Caco-2 (cell line): ENCODE results near the gene PHEX. TPM values are rescaled to one million over a fixed set of nuclear protein-coding genes. Genes with fewer than 3 reads are reported as not detected.

Experiments used
- BruUV-seq: library from RNA; stranded (reverse); fragments of 400-500 nt; replicated peaks from 2 replicates; lab custom pipeline; 2021; lab: Mats Ljungman, UMichigan
- CTCF ChIA-PET: fragments of 300-600 bp; sonication (Branson Sonifier 250); formaldehyde crosslinking; loops from one replicate; lab custom pipeline; 2022; ENCODE audit warnings: antibody characterized with exemption; lab: Charles Lee
- POLR2A ChIA-PET: fragments of 300-600 bp; sonication (Branson Sonifier 250); formaldehyde crosslinking; loops from one replicate; lab custom pipeline; 2022; ENCODE audit warnings: antibody characterized with exemption; lab: Charles Lee
- DNase-seq, 2 experiments: peaks; one replicate each; pipeline versions ENCODE4 v3.0.0 to v3.0.0-alpha.2; 2020 to 2022
- H3K27me3 ChIP-seq: replicated peaks from 2 replicates; pipeline ENCODE4 v1.6.0; 2011; ENCODE audit warnings: low read length; ENCODE audit not compliant: control insufficient read depth, insufficient read depth
- H3K36me3 ChIP-seq: 2 replicates; pipeline ENCODE4 v1.5.1; 2011; ENCODE audit warnings: low read length; ENCODE audit not compliant: control insufficient read depth, insufficient read depth
- H3K4me1 ChIP-seq: fragments of 250-450 bp; sonication (Bioruptor Pico); 2 replicates; pipeline ENCODE4 v1.5.1; 2020; ENCODE audit warnings: mild to moderate bottlenecking
- H3K4me3 ChIP-seq: 2 replicates; pipeline ENCODE4 v1.5.1; 2011; ENCODE audit warnings: low read depth, mild to moderate bottlenecking, control low read depth, low read length
- H3K9me3 ChIP-seq: fragments of 250-450 bp; sonication (Bioruptor Pico); 2 replicates; pipeline ENCODE4 v1.5.1; 2020; ENCODE audit warnings: mild to moderate bottlenecking, moderate library complexity
- H3K27ac Mint-ChIP-seq: one replicate; pipeline ENCODE4 v1.8.0; 2022; ENCODE audit warnings: mixed read lengths; ENCODE audit not compliant: unreplicated experiment
- H3K27me3 Mint-ChIP-seq: one replicate; pipeline ENCODE4 v1.8.0; 2022; ENCODE audit warnings: mixed read lengths; ENCODE audit not compliant: insufficient read depth, unreplicated experiment
- H3K36me3 Mint-ChIP-seq: one replicate; pipeline ENCODE4 v1.8.0; 2022; ENCODE audit warnings: mild to moderate bottlenecking, mixed read lengths; ENCODE audit not compliant: insufficient read depth, unreplicated experiment
- H3K4me1 Mint-ChIP-seq: one replicate; pipeline ENCODE4 v1.8.0; 2022; ENCODE audit warnings: low read depth, mixed read lengths; ENCODE audit not compliant: unreplicated experiment
- H3K4me3 Mint-ChIP-seq: one replicate; pipeline ENCODE4 v1.8.0; 2022; ENCODE audit warnings: mild to moderate bottlenecking, moderate library complexity, mixed read lengths; ENCODE audit not compliant: unreplicated experiment
- H3K9me3 Mint-ChIP-seq: one replicate; pipeline ENCODE4 v1.8.0; 2022; ENCODE audit warnings: mixed read lengths; ENCODE audit not compliant: unreplicated experiment
- intact Hi-C: fragments of 100-400 bp; cut with micrococcal nuclease; formaldehyde crosslinking; loops from one replicate; pipeline ENCODE4 v1.10.0; 2022; ENCODE audit not compliant: unreplicated experiment
- total RNA-seq: library from RNA; stranded (reverse); gene quantifications from 2 replicates; pipeline ENCODE4 v1.2.3, GENCODE V29; 2022
- TF ChIP-seq, protein P1 (sequence below), 2 experiments: fragments of 200-600 bp in 1 of 2; IDR thresholded peaks; 1 replicate in 1 of 2; 2 replicates in 1 of 2; pipeline versions ENCODE4 v1.5.1 to v1.8.0; 2011 to 2022; ENCODE audit warnings: antibody characterized with exemption in 1 of 2, control low read depth in 1 of 2, inconsistent platforms in 1 of 2, low read depth in 1 of 2, low read length in 1 of 2, mild to moderate bottlenecking in 1 of 2, moderate library complexity in 1 of 2; ENCODE audit not compliant: insufficient read depth in 1 of 2, severe bottlenecking in 1 of 2, unreplicated experiment in 1 of 2

The PHEX gene
- total RNA-seq, 1 experiment from 2014 or later: 0.75 TPM

DNA sequence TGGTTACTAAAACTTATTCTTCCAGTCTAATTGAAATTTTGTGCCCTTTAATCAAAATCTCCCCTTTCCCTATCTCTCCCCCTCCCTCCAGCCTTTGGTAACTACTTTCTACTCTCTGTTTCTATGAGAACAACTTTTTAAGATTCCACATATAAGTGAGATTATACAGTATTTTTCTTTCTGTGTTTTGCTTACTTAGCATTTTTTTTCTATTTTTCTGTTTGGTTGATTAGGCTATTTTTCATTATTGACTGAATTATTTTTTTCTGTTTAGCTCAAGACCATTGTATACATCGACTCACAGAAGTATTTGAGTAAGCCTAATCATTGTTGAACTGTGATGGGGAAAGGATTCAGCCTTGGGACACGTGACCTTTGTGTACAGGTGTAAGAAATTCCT lies 116.4 kb downstream of the PHEX start:
- Histone ChIP-seq H3K9me3 (no peaks in the 10 kb centered on the region), H3K27me3 (no peaks in the 10 kb centered on the region), H3K4me1 (no peaks in the 10 kb centered on the region), H3K36me3 (no peaks in the 10 kb centered on the region), H3K4me3 (no peak overlapping the region)
- H3K27ac Mint-ChIP-seq: no peak overlapping the region
- CTCF ChIA-PET: no interaction called here
- no peaks in the 10 kb centered on the region for H3K36me3 Mint-ChIP-seq
- H3K4me1 Mint-ChIP-seq: no peaks in the 10 kb centered on the region
- no peaks in the 10 kb centered on the region for H3K9me3 Mint-ChIP-seq
- POLR2A ChIA-PET: no interaction called here
- H3K4me3 Mint-ChIP-seq: no peak overlapping the region
- no peak for DNase-seq
- no peaks in the 10 kb centered on the region for H3K27me3 Mint-ChIP-seq
- intact Hi-C loops: no loop called here
- BruUV-seq: no TSS peak
- TF ChIP-seq, protein P1, sequence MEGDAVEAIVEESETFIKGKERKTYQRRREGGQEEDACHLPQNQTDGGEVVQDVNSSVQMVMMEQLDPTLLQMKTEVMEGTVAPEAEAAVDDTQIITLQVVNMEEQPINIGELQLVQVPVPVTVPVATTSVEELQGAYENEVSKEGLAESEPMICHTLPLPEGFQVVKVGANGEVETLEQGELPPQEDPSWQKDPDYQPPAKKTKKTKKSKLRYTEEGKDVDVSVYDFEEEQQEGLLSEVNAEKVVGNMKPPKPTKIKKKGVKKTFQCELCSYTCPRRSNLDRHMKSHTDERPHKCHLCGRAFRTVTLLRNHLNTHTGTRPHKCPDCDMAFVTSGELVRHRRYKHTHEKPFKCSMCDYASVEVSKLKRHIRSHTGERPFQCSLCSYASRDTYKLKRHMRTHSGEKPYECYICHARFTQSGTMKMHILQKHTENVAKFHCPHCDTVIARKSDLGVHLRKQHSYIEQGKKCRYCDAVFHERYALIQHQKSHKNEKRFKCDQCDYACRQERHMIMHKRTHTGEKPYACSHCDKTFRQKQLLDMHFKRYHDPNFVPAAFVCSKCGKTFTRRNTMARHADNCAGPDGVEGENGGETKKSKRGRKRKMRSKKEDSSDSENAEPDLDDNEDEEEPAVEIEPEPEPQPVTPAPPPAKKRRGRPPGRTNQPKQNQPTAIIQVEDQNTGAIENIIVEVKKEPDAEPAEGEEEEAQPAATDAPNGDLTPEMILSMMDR (IDR thresholded peaks at IDR 0.05; ENCODE audit: insufficient read depth in 1 of 2, low read depth in 1 of 2, low read length in 1 of 2, severe bottlenecking in 1 of 2, unreplicated experiment in 1 of 2): no peak

- POLR2A ChIA-PET: no interaction called here
- Mint-ChIP-seq H3K4me1 (no peaks in the 10 kb centered on the region), H3K4me3 (no peak overlapping the region), H3K27ac (no peak overlapping the region), H3K9me3 (no peaks in the 10 kb centered on the region), H3K36me3 (no peaks in the 10 kb centered on the region), H3K27me3 (no peaks in the 10 kb centered on the region)
- BruUV-seq: no TSS peak
- no peaks in the 10 kb centered on the region for H3K4me1 ChIP-seq
- H3K4me3 ChIP-seq: no peak overlapping the region
- no peaks in the 10 kb centered on the region for H3K9me3 ChIP-seq
- H3K36me3 ChIP-seq: no peaks in the 10 kb centered on the region
- DNase-seq: no peak
- H3K27me3 ChIP-seq: no peaks in the 10 kb centered on the region
- CTCF ChIA-PET: no interaction called here
- intact Hi-C loops: no loop called here
- TF ChIP-seq, protein P1 (IDR thresholded peaks at IDR 0.05; ENCODE audit: insufficient read depth in 1 of 2, low read depth in 1 of 2, low read length in 1 of 2, severe bottlenecking in 1 of 2, unreplicated experiment in 1 of 2): no peak
Measured at GRCh38 chrX:22150371-22150770, 118.2 kb downstream of the PHEX start.

DNA sequence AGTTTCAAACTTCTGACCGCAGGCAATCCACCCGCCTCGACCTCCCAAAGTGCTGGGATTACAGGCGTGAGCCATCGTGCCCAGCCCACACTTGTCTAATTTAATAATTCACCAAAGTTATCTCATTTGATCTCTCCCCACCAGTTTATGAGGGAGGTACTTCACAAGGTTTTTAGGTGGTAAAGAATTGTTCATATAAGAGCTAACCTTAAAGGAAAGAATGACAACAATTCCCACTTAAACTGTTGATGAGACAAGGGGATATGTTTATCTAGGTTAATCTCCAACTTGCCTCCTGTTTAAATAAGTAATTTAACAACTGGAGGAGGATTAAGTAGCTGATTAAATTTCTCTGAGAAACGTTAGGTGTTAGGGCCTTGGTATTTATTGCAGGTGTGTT lies 123.0 kb downstream of the PHEX start:
- H3K4me3 ChIP-seq: no peak overlapping the region
- CTCF ChIA-PET: no interaction called here
- H3K4me1 Mint-ChIP-seq: no peaks in the 10 kb centered on the region
- intact Hi-C loops: no loop called here
- H3K36me3 Mint-ChIP-seq: no peaks in the 10 kb centered on the region
- POLR2A ChIA-PET: no interaction called here
- H3K4me3 Mint-ChIP-seq: no peak overlapping the region
- H3K27me3 Mint-ChIP-seq: no peaks in the 10 kb centered on the region
- H3K27ac Mint-ChIP-seq: no peak overlapping the region
- H3K9me3 Mint-ChIP-seq: no peaks in the 10 kb centered on the region
- no peaks in the 10 kb centered on the region for H3K9me3 ChIP-seq
- H3K4me1 ChIP-seq: no peaks in the 10 kb centered on the region
- H3K36me3 ChIP-seq: no peaks in the 10 kb centered on the region
- H3K27me3 ChIP-seq: no peaks in the 10 kb centered on the region
- DNase-seq: no peak
- no TSS peak for BruUV-seq
- TF ChIP-seq, protein P1 (IDR thresholded peaks at IDR 0.05; ENCODE audit: insufficient read depth in 1 of 2, low read depth in 1 of 2, low read length in 1 of 2, severe bottlenecking in 1 of 2, unreplicated experiment in 1 of 2): no peak
